Kasumi-1 (cell line): ENCODE results near the gene RBM44.
"Not testable (repeated sequence)": the region's sequence is repeated elsewhere in the genome, so short reads cannot be mapped to it uniquely, and the experiment has no call there.

Experiments
- DNase-seq, 2 experiments: peaks; one replicate each; lab custom pipeline; 2025; lab: John Stamatoyannopoulos, UW

Gene RBM44

GRCh38 chr2:237782181-237782580 is 16.4 kb upstream of the RBM44 start:
- DNase-seq: no peak

GRCh38 chr2:237783678-237784077 is 14.9 kb upstream of the RBM44 start:
- DNase-seq: not testable (repeated sequence)

- no peak for DNase-seq
Observed at GRCh38 chr2:237786936-237787335, 11.6 kb upstream of the RBM44 start.

DNA sequence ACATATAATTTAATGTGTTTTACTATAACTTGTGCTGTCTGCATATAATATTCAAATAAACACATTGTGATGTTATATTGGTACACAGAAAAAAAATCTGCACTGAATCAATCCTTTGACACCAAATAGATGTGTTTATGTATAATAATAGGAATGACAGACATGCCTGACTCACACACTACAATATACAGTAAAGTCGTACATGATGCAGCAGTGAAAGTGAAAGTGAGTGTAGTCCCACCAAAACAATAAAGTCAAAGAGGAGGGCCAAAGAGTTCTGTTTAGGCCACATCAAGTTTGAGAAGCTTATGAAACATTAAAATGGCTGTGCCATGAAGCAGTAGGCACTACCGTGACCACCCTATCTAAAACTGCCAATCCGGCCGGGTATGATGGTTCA is 8.2 kb upstream of the RBM44 start:
- no peak for DNase-seq

GRCh38 chr2:237791977-237792727 is 6.4 kb upstream of the RBM44 start:
- peak in 1 of 2 experiments; percentile 5 for DNase-seq

DNA sequence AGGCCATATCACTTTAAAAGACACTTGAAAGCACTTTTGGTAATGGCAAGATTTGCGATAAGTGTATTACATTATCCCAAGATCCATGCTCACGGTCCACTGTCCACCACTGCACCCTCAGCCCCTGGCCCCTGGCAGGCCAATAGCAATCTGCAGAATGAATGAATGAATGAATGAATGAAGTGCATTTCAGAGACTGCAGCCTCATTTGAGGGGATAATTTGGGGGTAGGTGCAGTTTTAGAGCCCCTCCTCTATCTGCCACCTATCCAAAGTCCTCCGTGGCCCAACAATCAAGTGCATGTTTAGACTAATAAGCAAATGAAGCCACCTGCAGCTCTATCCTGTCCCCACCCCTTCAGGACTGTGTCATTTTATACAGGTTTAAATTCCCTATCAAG is 1.3 kb upstream of the RBM44 start:
- no peak for DNase-seq

DNA sequence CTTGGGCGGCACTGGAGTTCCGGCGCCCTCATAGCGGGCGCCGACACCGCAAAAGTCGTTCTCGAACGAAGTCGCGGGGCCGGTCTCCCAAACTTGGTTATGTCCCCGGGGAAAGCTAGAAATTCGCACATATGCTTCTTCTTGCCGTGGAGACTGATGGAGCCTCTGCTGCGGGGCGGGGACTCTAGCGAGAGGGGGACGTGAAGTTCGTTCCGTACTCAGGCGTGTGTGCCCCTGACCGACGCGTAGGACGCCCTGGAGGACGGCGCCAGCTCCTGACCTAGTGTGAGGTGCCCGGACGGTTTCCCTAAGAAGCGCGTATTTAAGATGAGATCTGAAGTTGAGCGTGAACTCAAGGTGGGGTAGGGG is 465 bp downstream of the RBM44 start:
- DNase-seq: no peak

DNA sequence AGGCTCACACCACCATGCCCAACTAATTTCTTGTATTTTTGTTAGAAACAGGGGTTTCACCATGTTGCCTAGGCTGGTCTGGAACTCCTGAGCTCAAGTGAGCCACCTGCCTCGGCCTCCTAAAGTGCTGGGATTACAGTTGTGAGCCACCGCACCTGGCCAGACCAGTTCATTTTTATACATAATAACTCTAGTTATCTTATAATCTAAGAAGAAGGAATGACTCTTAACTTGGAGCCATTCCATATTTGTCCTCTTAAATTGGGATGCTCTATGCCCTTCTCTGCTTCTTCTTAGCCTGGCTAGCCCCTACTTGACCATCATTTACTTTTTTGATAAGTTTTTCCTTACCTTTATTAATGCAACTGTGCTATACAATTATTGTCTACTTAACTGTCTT is 2.9 kb downstream of the RBM44 start:
- no peak for DNase-seq

GRCh38 chr2:237806334-237806733 is 7.8 kb downstream of the RBM44 start:
- no peak for DNase-seq

DNA sequence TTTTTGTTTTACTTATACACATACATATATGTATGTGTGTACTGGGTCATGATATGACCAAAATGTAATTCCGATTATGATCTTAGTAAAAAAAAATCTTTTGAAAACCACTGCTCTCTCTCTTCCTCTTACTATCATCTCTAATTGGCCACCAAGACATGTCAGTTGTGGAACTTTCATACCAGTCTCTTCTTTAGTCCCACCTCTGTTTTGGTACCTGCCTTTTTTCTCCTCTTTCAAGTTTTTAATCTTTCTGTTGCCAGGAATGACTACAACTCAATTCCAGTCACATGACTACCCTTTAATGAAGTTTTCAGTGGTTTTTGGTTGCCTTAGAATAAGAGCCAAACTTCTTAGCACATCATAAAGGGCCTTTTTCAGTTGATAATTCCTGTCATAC is 17.1 kb downstream of the RBM44 start:
- DNase-seq: no peak

DNA sequence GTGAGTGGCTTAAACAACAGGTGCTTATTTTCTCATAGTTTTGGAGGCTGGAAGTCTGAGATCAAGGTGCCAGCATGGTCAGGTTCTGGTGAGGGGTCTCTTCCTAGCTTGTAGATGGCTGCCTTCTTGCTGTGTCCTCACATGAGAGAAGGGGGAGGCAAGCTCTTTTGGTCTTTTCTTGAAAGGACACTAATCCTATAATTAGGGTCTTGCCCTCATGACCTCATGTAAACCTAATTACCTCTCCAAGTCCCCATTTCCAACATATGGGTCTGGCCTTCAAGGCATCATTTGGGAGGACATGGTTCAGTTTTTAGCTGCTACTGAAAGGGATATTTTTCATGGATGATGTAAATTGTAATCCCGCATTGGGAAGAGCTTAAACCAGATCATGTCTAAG is 18.0 kb downstream of the RBM44 start:
- no peak for DNase-seq

DNA sequence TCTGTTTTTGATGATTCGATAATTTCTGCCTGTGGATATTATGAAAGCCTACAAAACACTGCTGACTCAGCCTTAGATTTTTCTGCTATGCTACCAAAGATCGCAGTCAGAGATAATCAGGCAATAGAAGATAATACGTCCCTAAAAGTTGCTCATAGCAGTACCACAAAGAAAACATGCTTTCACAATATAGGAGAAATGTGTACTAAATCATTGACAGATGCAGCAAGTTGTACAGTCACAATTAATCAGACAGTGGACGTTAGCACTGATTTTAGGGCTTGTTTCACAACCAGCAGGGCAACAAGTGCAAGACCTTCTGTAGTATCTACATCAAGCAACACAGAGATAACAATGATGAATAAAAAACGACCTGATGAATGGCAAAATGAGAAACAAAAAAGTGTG is 19.5 kb downstream of the RBM44 start:
- no peak for DNase-seq

DNA sequence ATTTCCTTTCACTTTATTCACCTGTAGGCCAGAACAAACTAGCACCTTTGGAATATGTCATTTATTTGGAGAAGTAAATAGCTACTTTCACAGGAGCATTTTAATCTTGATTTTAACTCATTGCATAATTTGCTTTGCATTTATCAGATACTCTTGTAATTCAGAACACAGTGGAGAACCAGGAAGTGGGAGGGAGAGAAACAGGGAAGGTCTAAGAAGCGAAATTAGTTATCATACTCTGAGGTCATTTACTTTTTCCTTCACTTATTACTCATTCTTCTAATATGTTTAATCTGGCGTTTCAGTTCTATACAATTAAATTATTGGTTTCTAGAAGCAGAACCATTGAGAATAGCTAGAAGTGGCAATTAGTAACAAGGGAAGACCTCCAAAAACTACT is 20.7 kb downstream of the RBM44 start:
- no peak for DNase-seq

- DNase-seq: no peak
Observed at GRCh38 chr2:237820421-237820820, 21.8 kb downstream of the RBM44 start.

- DNase-seq: no peak
Observed at GRCh38 chr2:237823544-237823943, 25.0 kb downstream of the RBM44 start.

DNA sequence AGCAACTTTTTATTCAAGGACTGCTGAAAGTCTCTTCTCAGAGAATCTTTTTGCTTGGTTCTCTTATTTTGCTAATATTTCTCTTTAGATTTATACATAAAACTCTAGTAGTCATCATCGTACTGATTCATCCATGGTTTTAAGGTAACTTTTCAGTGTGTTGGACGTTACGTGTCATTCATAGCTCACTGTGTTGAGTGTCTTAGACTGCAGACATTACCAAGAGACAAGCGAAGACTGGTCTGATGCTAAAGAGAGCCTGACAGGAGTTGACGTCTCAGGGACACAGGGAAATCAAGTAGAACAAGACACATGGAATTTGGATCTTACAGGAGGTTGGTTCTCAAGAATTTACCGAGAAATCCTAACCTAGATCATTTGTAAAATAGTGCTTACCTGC is 25.5 kb downstream of the RBM44 start:
- DNase-seq: no peak

GRCh38 chr2:237827421-237827987 is 28.9 kb downstream of the RBM44 start:
- DNase-seq: no peak

DNA sequence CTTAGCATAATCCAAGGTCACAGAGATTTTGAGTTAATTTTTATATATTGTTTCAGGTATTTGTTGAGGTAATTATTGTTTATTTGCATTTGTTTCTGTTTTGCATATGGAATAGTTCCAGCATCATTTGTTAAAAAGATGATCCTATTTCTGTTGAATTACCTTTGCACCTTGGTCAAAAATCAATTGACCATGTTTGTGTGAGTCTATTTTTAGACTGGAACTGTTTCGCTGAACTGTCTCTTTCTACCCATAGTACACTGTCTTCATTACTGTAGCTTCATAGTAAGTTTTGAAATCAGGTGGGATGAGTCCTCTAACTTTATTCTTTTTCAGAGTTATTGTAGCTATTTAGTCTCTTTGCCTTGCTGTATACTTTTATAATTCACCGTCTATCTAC is 31.9 kb downstream of the RBM44 start:
- DNase-seq: no peak

DNA sequence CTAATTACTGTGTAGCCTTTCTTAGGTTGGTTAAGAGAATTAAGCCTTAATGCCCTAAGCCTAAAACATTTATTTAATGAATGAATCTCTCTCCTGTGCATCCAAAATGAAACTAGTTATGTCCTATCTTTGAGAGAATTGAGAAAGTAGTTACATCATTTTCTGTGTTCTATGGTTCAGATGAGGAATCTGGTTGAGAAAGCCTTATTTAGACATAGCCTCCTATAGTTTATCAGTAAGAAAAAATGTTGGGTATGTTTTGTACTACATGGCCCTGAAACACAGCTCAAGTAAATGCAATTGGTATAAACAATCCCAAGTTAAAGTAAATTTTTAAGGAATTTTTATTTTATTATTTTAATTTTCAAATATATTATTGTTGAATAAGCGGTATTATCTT is 35.0 kb downstream of the RBM44 start:
- no peak for DNase-seq

DNA sequence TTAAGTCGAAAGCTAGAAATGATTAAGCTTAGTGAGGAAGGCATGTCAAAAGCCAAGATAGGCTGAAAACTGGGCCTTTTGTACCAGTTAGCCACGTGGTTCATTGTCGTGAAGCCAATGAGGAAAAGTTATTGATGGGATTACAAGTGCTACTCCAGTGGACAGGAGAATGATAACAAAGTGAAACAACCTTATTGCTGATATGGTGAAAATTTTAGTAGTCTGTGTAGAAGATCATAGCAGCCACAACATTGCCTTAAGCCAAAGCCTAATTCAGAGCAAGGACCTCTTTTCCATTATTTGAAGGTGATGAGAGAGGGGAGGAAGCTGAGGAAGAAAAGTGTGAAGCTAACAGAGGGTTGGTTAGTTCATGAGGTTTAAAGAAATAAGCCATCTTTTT is 36.8 kb downstream of the RBM44 start:
- DNase-seq: no peak

DNA sequence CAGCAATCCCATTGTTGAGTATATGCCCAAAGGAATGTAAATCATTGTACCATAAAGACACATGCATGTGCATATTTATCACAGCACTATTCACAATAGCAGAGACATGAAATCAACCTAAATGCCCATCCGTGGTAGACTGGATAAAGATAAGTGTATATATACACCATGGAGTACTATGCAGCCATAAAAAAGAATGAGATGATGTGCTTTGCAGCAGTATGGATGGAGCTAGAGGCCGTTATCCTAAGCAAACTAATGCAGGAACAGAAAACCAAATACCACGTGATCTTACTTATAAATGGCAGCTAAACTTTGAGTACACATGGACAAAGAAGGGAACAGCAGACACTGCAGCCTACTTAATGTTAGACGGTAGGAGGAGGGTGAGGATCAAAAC is 42.5 kb downstream of the RBM44 start:
- no peak for DNase-seq

DNA sequence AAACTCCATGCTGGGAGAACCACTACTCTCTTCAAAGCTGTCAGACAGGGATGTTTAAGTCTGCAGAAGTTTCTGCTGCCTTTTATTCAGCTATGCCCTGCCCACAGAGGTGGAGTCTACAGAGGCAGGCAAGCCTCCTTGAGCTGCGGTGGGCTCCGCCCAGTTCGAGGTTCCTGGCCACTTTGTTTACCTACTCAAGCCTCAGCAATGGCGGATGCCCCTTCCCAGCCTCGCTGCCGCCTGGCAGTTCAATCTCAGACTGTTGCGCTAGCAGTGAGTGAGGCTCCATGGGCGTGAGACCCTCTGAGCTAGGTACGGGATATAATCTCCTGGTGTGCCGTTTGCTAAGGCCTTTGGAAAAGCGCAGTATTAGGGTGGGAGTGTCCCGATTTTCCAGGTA is 50.4 kb downstream of the RBM44 start:
- not testable (repeated sequence) for DNase-seq

- no peak for DNase-seq
Observed at GRCh38 chr2:237854295-237854694, 55.7 kb downstream of the RBM44 start.

DNA sequence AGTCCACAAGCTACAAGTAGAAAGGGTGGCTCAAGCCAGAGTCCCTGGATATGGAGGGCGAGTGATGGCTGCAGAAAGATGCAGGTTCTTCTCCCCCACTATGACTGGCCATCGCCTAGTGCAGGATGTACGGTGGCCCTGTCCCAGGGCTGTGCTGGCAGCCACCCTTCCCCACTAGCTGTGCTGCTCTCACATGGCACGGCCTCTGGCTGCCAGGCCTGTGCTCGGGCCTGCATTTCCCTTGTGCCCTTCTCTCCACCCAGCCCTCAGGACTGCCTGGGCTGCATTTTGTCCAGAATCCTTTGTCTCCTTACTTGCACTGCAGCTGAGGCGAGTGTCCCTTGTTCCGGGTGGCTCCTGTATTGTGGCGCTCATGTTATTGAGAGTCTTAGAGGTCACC is 59.2 kb downstream of the RBM44 start:
- DNase-seq: no peak
